ENCODE results near the gene TMEM52. TPM values are rescaled to one million over a fixed set of nuclear protein-coding genes. Genes with fewer than 3 reads are reported as not detected.

Gene TMEM52
- total RNA-seq, 1 experiment from 2014 or later = 9.6 TPM

GRCh38 chr1:1964811-1965210 is 45.7 kb upstream of the TMEM52 start:
- H2AFZ ChIP-seq (ENCODE audit: low read length) = no peak overlapping the region
- no peak overlapping the region for H3K18ac ChIP-seq (ENCODE audit: insufficient read length, low read depth, low read length)
- no peaks in the 10 kb centered on the region for H3K27me3 ChIP-seq (ENCODE audit: insufficient read depth, low read length)
- no peaks in the 10 kb centered on the region; a peak in 1 of 5 replicates for H3K9me3 Mint-ChIP-seq
- no CpG with 5 or more reads among the region's 25 CpGs for WGBS (ENCODE audit: extremely low coverage, insufficient read length, low lambda C conversion rate)
- no peak overlapping the region for H3K27ac Mint-ChIP-seq
- no peaks in the 10 kb centered on the region for H3K23me2 ChIP-seq (ENCODE audit: insufficient read length, low read depth, low read length, poor library complexity, severe bottlenecking)
- H3K9ac ChIP-seq (ENCODE audit: extremely low read depth, insufficient read length, low read length) = no peak overlapping the region
- H2BK120ac ChIP-seq (ENCODE audit: low read depth, low read length, poor library complexity, severe bottlenecking) = no peak overlapping the region
- peaks cover 18 to 21% of the 10 kb centered on the region in 2 experiments for H3K4me1 Mint-ChIP-seq
- no peak overlapping the region for H3K23ac ChIP-seq (ENCODE audit: insufficient read length, low read depth, low read length)
- no peak overlapping the region for H2BK20ac ChIP-seq (ENCODE audit: low read depth, low read length, poor library complexity, severe bottlenecking)
- H4K20me1 ChIP-seq (ENCODE audit: control insufficient read depth, insufficient read depth, insufficient read length) = no peaks in the 10 kb centered on the region
- H3K4me2 ChIP-seq (ENCODE audit: insufficient read depth, insufficient read length, low read length) = no peak overlapping the region
- no peak overlapping the region for H3T11ph ChIP-seq (ENCODE audit: low read length)
- H3K36me3 Mint-ChIP-seq (ENCODE audit: insufficient read depth in 1 of 3, low read depth in 3 of 3) = no peaks in the 10 kb centered on the region
- no peaks in the 10 kb centered on the region; the same call in 1 of the 2 replicates for H3K4me1 ChIP-seq (ENCODE audit: insufficient read depth, low read length)
- no peak overlapping the region for H2AK5ac ChIP-seq (ENCODE audit: insufficient read length, low read length)
- H3K56ac ChIP-seq (ENCODE audit: insufficient read length, low read depth, low read length) = no peak overlapping the region
- no peak overlapping the region for H4K91ac ChIP-seq (ENCODE audit: insufficient read length, low read depth, low read length)
- no peak overlapping the region for H3K27ac ChIP-seq (ENCODE audit: insufficient read length, low read depth, low read length)
- no peak for TF ChIP-seq CTCF (conservative IDR thresholded peaks at IDR 0.05)
- H4K8ac ChIP-seq (replicated peaks; ENCODE audit: insufficient read length, low read depth, low read length) = no peak overlapping the region
- no peaks in the 10 kb centered on the region for H3K9me3 ChIP-seq (ENCODE audit: control insufficient read depth, low read depth, low read length)
- H4K5ac ChIP-seq (ENCODE audit: insufficient read length, low read depth, low read length) = no peak overlapping the region
- H3K4me3 Mint-ChIP-seq = no peak overlapping the region
- no peaks in the 10 kb centered on the region for H3K79me2 ChIP-seq (ENCODE audit: insufficient read depth, low read length)
- no peaks in the 10 kb centered on the region for H3K79me1 ChIP-seq (ENCODE audit: insufficient read depth, low read depth, low read length, poor library complexity, severe bottlenecking)
- no peak overlapping the region for H3K4ac ChIP-seq (ENCODE audit: low read depth, low read length)
- H2BK15ac ChIP-seq (ENCODE audit: low read depth, low read length) = no peak overlapping the region
- no peak for DNase-seq
- H2BK12ac ChIP-seq (ENCODE audit: insufficient read length, low read depth, low read length) = no peak overlapping the region
- H3K14ac ChIP-seq (ENCODE audit: insufficient read depth, low read length) = no peak overlapping the region; the same call in 1 of the 2 replicates
- no peak overlapping the region for H2BK5ac ChIP-seq (ENCODE audit: insufficient read length, low read length)
- H3K27me3 Mint-ChIP-seq (ENCODE audit: low read depth) = peaks cover 4% of the 10 kb centered on the region

Data from H9 (cell line).